PC-3 (cell line): ENCODE results near the gene SLC4A5.

ENCODE experiments used
- EZH2 ChIP-seq: fragments of 300-600 bp; sonication (generic); IDR thresholded peaks from one replicate; pipeline ENCODE4 v1.6.1; 2017; ENCODE audit warnings: antibody characterized with exemption, mild to moderate bottlenecking, low read length; ENCODE audit not compliant: unreplicated experiment
- EZH2phosphoT487 ChIP-seq: fragments of 300-600 bp; sonication (generic); IDR thresholded peaks from 2 replicates; pipeline ENCODE4 v1.6.1; 2018; ENCODE audit warnings: mild to moderate bottlenecking, antibody characterized with exemption, low read length, borderline replicate concordance
- TF ChIP-seq, protein P1 (sequence below): fragments of 300-600 bp; sonication (generic); conservative IDR thresholded peaks from 2 replicates; pipeline ENCODE4 v1.5.1; 2017; ENCODE audit warnings: antibody characterized with exemption, low read depth, mild to moderate bottlenecking, low read length

DNA sequence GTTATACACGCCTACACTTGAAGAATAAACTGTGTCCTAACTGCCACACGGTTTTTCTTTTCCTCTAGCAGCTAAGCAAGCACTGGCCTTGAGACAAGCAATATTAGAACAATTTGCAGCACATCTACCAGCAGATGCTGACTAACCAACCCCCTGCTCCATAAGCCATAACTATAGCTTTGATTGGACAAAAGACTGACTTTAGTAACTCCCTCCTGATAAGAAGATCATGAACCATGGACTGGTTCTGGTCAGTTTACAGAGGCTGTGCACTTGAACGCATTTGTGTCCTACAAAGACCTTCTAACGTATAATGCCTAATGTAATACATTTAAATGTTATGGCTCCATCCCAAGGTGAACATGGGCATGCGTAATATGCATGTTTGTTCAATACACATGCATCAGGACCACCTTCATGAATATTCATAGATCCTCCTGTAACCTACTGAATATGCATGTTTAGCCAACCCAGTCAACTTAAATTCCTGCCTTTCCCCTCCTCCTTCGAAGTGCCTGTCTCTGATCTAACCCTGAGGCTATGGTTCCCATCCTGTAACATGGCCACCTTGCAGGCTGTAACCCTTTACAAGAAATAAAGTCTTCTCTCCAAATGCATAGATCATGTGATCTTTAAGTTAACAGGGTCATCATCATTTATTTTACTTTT lies 26.5 kb downstream of the SLC4A5 start:
- TF ChIP-seq, protein P1, sequence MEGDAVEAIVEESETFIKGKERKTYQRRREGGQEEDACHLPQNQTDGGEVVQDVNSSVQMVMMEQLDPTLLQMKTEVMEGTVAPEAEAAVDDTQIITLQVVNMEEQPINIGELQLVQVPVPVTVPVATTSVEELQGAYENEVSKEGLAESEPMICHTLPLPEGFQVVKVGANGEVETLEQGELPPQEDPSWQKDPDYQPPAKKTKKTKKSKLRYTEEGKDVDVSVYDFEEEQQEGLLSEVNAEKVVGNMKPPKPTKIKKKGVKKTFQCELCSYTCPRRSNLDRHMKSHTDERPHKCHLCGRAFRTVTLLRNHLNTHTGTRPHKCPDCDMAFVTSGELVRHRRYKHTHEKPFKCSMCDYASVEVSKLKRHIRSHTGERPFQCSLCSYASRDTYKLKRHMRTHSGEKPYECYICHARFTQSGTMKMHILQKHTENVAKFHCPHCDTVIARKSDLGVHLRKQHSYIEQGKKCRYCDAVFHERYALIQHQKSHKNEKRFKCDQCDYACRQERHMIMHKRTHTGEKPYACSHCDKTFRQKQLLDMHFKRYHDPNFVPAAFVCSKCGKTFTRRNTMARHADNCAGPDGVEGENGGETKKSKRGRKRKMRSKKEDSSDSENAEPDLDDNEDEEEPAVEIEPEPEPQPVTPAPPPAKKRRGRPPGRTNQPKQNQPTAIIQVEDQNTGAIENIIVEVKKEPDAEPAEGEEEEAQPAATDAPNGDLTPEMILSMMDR, result no peak
- TF ChIP-seq EZH2phosphoT487 (no peak), EZH2 (no peak)
